ENCODE data around the gene GJA9.

- TF ChIP-seq CREB1 (IDR thresholded peaks at IDR 0.05; ENCODE audit: low read depth) (no peak), ZBTB7A (IDR thresholded peaks at IDR 0.05; ENCODE audit: low read depth) (no peak), EP300 (IDR thresholded peaks at IDR 0.05; ENCODE audit: borderline replicate concordance) (no peak), YY1 (IDR thresholded peaks at IDR 0.05; ENCODE audit: low read depth) (no peak), FOXM1 (IDR thresholded peaks at IDR 0.05; ENCODE audit: borderline replicate concordance, low read depth) (no peak), TCF12 (IDR thresholded peaks at IDR 0.05; ENCODE audit: low read depth) (no peak)
- TF ChIP-seq, protein P1, sequence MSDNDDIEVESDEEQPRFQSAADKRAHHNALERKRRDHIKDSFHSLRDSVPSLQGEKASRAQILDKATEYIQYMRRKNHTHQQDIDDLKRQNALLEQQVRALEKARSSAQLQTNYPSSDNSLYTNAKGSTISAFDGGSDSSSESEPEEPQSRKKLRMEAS (IDR thresholded peaks at IDR 0.05), result no peak
These were observed 5.6 kb downstream of the GJA9 start for GRCh38 chr1:38875811-38876210.
